Measurements from ENCODE around the gene PPP4R3B. TPM values are rescaled to one million over a fixed set of nuclear protein-coding genes. Genes with fewer than 3 reads are reported as not detected.

PPP4R3B gene
- total RNA-seq, 3 donors from 2014 or later = 56.4 to 91.3 (median 71.4) TPM

DNA sequence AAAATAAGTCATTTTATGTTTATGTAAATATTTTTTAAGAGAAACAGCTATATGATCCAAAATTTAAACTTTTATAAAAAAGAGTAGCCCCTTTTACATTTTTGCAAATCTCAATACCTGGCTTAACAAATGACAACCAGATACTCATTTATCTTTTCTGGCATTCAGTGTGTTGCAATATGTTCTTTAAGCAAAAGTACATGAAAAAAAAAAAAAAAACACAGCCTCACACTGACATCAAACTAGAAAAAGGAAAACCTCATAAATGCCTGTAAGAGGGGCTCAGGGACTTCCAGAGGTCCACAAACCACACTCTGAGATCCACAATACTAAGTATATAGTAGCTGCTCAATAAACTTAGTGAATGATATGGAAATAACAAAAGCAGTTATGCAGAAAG is 21.9 kb downstream of the PPP4R3B start:
- no peak for DNase-seq (ENCODE audit: low spot score in 2 of 2)
- H3K4me1 ChIP-seq = no peaks in the 10 kb centered on the region
- no peaks in the 10 kb centered on the region for H3K27me3 ChIP-seq
- H3K4me3 ChIP-seq = no peak overlapping the region
- TF ChIP-seq CTCF (IDR thresholded peaks at IDR 0.05) (no peak), POLR2AphosphoS5 (IDR thresholded peaks at IDR 0.05) (no peak), POLR2A (IDR thresholded peaks at IDR 0.05) (no peak)
- no peaks in the 10 kb centered on the region for H3K9me3 ChIP-seq
- intact Hi-C loops (cut with DNase I; ENCODE audit: low total_unique reads) = no loop called here
- H3K36me3 ChIP-seq = no peaks in the 10 kb centered on the region
- no peak overlapping the region for H3K27ac ChIP-seq

GRCh38 chr2:55592130-55592529 is 25.3 kb downstream of the PPP4R3B start:
- no peak overlapping the region for H3K4me3 ChIP-seq

GRCh38 chr2:55590810-55591440 is 26.5 kb downstream of the PPP4R3B start:
- no peaks in the 10 kb centered on the region for H3K27me3 ChIP-seq
- DNase-seq (ENCODE audit: low spot score in 2 of 2) = no peak
- H3K9me3 ChIP-seq = no peaks in the 10 kb centered on the region
- no peak overlapping the region for H3K27ac ChIP-seq
- TF ChIP-seq POLR2AphosphoS5 (IDR thresholded peaks at IDR 0.05) (no peak), CTCF (IDR thresholded peaks at IDR 0.05) (no peak), POLR2A (IDR thresholded peaks at IDR 0.05) (no peak)
- H3K36me3 ChIP-seq = peaks cover 2% of the 10 kb centered on the region
- no peak overlapping the region for H3K4me3 ChIP-seq
- no peaks in the 10 kb centered on the region for H3K4me1 ChIP-seq
- intact Hi-C loops (cut with DNase I; ENCODE audit: low total_unique reads) = no loop called here

More at GRCh38 chr2:55592130-55592529, 25.3 kb downstream of the PPP4R3B start:
- TF ChIP-seq CTCF (IDR thresholded peaks at IDR 0.05) = no peak
- TF ChIP-seq POLR2A (IDR thresholded peaks at IDR 0.05) = no peak
- TF ChIP-seq POLR2AphosphoS5 (IDR thresholded peaks at IDR 0.05) = no peak
- H3K27ac ChIP-seq = no peak overlapping the region
- no peaks in the 10 kb centered on the region for H3K9me3 ChIP-seq
- no peaks in the 10 kb centered on the region for H3K27me3 ChIP-seq
- intact Hi-C loops (cut with DNase I; ENCODE audit: low total_unique reads) = no loop called here
- H3K4me1 ChIP-seq = no peaks in the 10 kb centered on the region
- DNase-seq (ENCODE audit: low spot score in 2 of 2) = no peak
- no peaks in the 10 kb centered on the region for H3K36me3 ChIP-seq

GRCh38 chr2:55585451-55586080 is 31.9 kb downstream of the PPP4R3B start:
- H3K4me3 ChIP-seq = no peak overlapping the region
- TF ChIP-seq POLR2A (IDR thresholded peaks at IDR 0.05) = no peak
- no peak for TF ChIP-seq CTCF (IDR thresholded peaks at IDR 0.05)
- TF ChIP-seq POLR2AphosphoS5 (IDR thresholded peaks at IDR 0.05) = no peak
- intact Hi-C loops (cut with DNase I; ENCODE audit: low total_unique reads) = no loop called here
- peaks cover 4% of the 10 kb centered on the region for H3K36me3 ChIP-seq
- H3K27ac ChIP-seq = no peak overlapping the region
- H3K9me3 ChIP-seq = no peaks in the 10 kb centered on the region
- no peaks in the 10 kb centered on the region for H3K4me1 ChIP-seq
- no peaks in the 10 kb centered on the region for H3K27me3 ChIP-seq
- no peak for DNase-seq (ENCODE audit: low spot score in 2 of 2)

GRCh38 chr2:55581874-55582547 is 35.4 kb downstream of the PPP4R3B start:
- intact Hi-C loops (cut with DNase I; ENCODE audit: low total_unique reads) = no loop called here
- no peaks in the 10 kb centered on the region for H3K27me3 ChIP-seq
- no peak overlapping the region for H3K4me3 ChIP-seq
- H3K36me3 ChIP-seq = peaks cover 7% of the 10 kb centered on the region
- TF ChIP-seq CTCF (IDR thresholded peaks at IDR 0.05) (no peak), POLR2AphosphoS5 (IDR thresholded peaks at IDR 0.05) (no peak), POLR2A (IDR thresholded peaks at IDR 0.05) (no peak)
- no peak overlapping the region for H3K27ac ChIP-seq
- no peaks in the 10 kb centered on the region for H3K4me1 ChIP-seq
- H3K9me3 ChIP-seq = no peaks in the 10 kb centered on the region
- DNase-seq (ENCODE audit: low spot score in 2 of 2) = no peak

Data from breast epithelium (tissue), 4 donors.